A172 (cell line): ENCODE results near the gene SCYL1. TPM values are rescaled to one million over a fixed set of nuclear protein-coding genes. Genes with fewer than 3 reads are reported as not detected.
"Not testable (repeated sequence)": the region's sequence is repeated elsewhere in the genome, so short reads cannot be mapped to it uniquely, and the experiment has no call there.

ENCODE experiments used
- DNase-seq: peaks from one replicate; pipeline ENCODE4 v3.0.0-alpha.2; 2015; ENCODE audit warnings: low spot score
- total RNA-seq: library from RNA; depleted of rRNA; stranded (reverse); fragments of >200 nt; shearing (Covaris generic); gene quantifications from 2 replicates; pipeline ENCODE4 v1.2.3, GENCODE V29; 2014

SCYL1 gene
- total RNA-seq, 1 experiment from 2014 or later = 65.6 TPM

- DNase-seq = no peak
Observed at GRCh38 chr11:65553301-65554001, 28.6 kb downstream of the SCYL1 start.

DNA sequence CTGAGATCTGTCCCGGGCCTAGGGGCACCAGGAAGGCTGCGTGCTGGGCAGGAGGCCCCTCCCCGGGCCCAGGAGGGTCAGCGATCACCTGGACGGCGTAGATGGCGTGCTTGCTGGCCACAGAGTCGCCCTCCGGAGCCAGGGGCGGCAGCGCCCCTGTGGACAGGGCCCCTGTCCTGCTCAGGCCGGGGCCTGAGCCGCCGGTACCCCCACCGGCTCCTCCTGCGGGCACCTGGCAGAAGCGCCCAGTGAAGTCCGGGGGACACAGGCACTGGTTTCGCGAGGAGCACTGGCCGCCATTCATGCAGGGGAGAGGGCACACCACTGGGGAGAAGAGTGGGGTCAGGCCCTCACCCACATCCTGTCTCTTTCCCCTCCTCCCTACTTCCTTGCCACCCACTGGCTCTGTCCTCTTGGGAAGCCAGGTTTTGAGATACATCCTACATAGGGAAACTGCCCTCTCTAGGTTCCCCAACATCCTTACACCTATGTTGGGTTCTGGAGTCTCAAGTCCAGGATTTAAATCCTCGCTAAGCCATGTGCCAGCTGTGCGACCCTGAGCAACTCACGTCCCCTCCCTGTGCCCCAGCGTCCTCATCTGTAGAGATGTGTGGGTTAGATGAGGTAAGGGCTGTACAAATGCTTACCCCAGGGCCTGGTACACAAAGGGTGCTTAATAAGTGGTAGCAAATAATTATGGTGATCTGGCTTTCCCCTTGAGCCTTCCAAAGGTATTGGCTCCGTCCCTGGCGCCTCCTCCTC is 29.4 kb downstream of the SCYL1 start:
- DNase-seq = no peak

DNA sequence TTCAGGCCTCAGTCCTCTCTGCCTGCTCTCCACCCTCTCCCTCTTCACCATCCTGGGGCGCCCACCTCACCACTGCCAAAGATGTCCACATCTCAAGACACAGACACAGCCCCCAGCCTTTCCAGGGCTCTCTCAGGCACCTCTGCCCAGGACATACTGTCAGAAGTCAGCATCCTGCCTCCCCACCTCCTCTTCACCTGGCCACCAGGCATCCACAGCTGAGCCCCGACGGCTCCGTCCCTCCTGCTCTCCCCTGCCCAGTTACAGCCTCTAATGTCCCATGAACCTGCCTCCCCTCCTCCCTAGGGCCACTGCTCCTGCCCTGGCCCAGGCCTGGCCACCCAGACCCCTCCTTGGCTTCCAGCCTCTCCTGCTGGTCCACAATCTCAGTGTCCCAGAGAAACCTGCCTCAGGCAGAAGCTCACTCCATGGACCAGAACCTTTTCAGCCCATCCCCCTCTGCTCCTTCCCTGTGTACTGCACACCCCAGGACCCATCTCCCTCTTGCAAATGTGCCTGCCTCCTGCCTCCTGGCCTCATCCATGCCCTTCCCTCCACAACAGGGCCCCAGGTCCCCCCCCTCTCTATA is 30.1 kb downstream of the SCYL1 start:
- DNase-seq = no peak

DNA sequence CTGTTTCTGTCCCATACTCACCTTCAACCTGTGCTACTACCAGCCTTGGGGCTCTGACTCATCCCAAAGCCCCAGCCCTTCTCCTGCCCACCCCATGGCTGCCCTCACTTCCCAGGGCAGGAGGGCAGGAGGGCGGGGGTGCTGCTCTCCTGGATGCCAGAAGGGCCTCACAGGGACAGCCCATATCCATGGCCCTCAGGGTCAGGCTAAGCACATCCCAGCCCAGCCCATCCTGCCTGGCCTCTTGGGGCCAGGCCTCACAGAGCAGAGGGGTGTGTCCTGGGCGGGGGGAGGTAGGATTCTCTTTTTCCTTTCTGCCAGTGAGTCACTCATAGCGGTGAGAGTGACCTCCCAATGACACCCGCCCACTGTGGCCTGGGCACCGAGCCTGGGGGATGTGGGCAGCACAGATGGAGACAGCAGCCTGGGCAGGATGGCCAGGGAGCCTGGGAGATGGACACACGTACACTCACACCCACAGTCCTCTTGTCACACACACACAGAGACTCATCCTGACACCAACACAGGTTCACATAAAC is 30.9 kb downstream of the SCYL1 start:
- peak; percentile 97 for DNase-seq

- no peak for DNase-seq
Observed at GRCh38 chr11:65556470-65557279, 31.8 kb downstream of the SCYL1 start.

DNA sequence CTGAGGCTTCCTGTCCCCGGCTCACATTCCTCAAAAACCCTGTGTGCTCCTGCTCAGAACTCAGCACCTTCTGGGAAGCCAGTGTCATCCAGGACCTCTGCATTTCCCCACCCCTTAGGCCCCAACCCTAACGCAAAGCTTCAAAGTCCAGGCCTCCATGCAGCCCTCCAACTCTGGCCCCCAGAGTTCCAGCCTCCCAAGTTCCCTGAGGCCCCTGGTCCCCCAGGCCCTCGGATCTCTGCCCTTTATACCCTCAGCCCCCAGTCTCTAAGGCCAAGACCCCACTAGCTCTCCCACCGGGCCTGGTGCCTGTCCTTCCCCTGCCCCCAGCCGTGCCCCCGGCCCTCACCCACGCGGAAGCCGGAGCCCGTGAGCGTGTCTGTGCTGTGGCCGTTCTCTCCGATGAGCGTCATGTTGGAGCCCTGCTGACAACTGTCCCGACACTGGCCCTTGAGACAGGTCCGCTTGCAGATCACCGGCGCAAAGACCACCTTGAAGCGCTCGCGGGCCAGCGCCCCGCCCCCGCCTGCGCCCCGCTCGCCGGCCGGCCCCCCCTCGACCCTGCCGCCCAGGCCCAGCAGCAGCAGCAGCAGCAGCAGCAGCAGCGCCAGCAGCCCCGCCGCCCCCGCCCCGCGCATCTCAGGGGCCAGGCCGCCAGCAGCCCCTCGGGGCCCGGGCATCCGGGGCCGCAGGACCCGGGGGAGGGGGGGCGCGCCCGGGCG is 32.6 kb downstream of the SCYL1 start:
- DNase-seq = no peak

DNA sequence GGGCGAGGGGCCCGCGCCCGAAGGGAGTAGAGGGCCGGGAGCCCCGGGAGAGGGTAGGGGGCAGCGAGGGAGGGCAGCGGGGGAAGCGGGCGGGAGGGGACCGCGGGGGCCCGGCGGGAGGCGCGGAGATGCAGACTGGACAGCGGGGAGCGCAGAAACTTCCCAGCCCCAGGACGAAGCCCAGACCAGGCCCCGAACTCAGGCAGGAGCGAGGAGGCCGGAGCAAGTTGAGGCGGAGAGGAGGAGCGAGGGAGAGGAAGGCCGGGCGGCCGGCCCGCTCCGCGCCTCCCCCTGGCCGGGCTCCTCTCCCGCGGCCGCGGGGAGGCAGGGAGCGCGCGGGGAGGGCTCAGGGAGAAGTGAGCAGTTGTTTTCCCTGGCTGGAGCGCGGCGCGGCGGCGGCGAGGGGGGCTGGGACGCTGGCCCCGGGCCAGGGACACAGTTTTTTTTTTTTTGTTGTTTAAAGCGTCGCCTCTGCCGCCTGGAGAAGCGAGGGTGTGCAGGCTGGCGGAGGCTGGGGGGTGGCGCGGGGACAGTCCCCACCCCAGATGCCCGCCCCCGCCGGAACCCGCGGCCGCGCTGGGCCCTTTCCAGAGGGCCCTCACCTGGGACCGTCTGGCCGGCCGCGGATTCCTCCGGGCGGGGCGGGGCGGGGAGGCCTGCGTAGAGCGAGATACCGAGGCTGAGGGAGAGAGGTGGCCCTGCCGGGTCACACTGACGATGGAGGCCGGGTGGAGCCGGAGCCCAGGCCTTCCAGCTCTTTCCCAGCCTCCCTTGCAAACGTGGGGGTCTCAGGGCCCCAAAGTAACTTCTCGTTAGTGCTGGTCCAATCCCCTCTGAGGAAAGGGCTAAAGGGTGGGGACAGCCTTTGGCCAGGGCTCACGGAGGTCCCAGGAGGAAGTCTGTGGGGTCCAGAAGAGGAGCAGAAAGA is 33.4 kb downstream of the SCYL1 start, which contains the start of gene LTBP3:
Gene LTBP3 (minus strand): TSS at position 358 of the 928 bp plus-strand sequence. CDS start 400 bp downstream, outside the sequence.
- DNase-seq = peak; percentile 71

- peak; percentile 68 for DNase-seq
Observed at GRCh38 chr11:65558930-65559509, 34.1 kb downstream of the SCYL1 start.

- no peak for DNase-seq
Observed at GRCh38 chr11:65559535-65559934, 34.7 kb downstream of the SCYL1 start.

- peak; percentile 94 for DNase-seq
Observed at GRCh38 chr11:65559951-65560537, 35.2 kb downstream of the SCYL1 start.

DNA sequence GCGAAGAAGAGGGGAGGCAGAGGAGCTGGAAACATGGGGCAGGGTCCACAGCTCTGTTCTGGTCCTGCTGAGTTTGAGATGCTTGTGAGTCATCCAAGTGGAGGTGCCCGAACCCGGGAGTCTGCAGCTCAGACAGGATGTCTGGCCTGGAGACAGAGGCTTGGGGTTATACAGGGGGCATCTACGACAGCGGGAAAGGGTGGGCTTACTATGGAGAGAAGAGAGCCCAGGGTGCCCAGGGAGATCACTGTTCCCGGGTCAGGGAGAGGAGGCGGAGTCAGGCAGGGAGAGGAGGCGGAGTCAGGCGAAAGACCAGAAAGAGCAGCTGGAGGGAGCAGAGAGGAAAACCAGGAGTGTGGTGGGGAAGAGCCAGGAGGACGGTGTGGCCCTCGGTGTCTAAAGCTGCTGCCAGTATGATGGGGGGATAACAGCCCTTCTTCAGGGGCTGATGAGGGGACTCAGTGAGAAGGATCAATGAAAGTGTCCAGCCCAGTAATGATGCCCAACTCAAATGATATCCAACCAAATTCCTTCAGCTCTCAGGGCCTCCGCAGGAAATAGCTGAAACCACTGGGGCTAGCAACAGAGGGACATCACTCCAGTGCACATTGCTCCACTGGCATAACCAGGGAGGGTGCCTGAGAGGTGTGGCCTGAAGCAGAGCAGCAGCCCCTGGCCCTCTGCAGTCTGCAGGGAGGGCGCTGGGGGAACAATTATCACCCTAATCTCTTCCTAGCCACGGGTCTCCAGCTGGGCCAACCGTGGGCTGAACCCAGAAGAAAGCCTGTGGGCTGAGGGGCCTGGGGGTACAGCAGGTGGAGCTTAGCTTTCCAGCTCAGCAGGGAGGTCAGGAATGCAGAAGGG is 35.9 kb downstream of the SCYL1 start:
- DNase-seq = peak; percentile 86

- DNase-seq = no peak
Observed at GRCh38 chr11:65562020-65562419, 37.1 kb downstream of the SCYL1 start.

- no peak for DNase-seq
Observed at GRCh38 chr11:65562788-65563187, 37.9 kb downstream of the SCYL1 start.

- no peak for DNase-seq
Observed at GRCh38 chr11:65563601-65564000, 38.7 kb downstream of the SCYL1 start.

- DNase-seq = not testable (repeated sequence)
Observed at GRCh38 chr11:65564879-65565559, 40.1 kb downstream of the SCYL1 start.

DNA sequence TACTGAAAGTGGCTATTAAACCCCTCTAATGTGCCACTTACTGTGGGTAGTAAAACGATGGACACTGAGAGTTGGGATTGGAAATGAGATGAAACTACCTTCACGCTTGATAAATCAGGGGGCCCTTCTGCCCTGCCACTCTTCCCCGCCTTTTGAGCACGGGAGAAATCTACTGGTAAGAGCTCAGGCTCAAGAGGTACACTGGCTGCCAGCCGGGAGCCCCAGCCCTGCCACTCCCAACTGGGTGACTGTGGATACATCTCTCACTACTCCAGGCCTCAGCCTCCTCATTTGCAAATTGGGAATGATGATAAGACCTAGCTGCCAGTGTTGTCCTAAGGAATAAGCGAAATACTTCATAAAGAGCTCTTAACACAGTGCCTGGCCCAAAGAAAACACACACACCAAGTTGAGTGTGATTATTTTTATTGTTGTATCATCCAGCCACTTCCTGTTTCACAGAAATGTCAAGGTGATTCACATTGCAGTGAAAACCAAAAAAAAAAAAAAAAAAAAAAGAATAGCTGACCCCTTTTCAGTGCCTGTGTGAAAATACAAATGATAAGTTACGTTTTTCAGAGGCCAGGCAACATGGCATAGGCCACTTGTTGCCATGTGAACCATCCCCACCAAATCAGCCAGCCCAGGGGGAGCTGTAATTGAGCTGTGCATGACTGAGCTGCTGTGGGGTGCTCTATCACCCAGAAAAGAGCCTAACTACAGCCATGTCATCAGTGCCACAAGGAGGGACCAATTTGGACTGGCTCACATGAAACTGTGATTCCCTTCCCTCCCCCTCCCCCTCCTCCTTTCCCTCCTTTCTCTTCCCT is 41.0 kb downstream of the SCYL1 start:
- DNase-seq = peak; percentile 55
